Transverse colon (tissue), 4 donors: ENCODE data around the gene EPHA2. TPM values are rescaled to one million over a fixed set of nuclear protein-coding genes. Genes with fewer than 3 reads are reported as not detected.

Experiments
- DNase-seq: peaks from one replicate; pipeline ENCODE4 v3.0.0-alpha.2; 2019
- H3K27ac ChIP-seq, 4 donors: fragments of 200-600 bp; sonication (generic); 2 replicates each; pipeline ENCODE4 v1.5.1; 2016 to 2018; ENCODE audit warnings: inconsistent platforms in 4 of 4
- H3K27me3 ChIP-seq: fragments of 200-600 bp; sonication (generic); 2 replicates; pipeline ENCODE4 v1.5.1; 2017; ENCODE audit warnings: inconsistent platforms
- H3K36me3 ChIP-seq, 4 donors: fragments of 200-600 bp; sonication (generic); 2 replicates each; pipeline ENCODE4 v1.5.1; 2017 to 2019; ENCODE audit warnings: inconsistent platforms in 4 of 4
- H3K4me1 ChIP-seq, 4 donors: fragments of 200-600 bp; sonication (generic); 2 replicates each; pipeline ENCODE4 v1.5.1; 2017 to 2020; ENCODE audit warnings: inconsistent platforms in 4 of 4
- H3K4me3 ChIP-seq, 4 donors: fragments of 200-600 bp; sonication (generic); 1 replicate in 1 of 4; 2 replicates in 3 of 4; pipeline versions ENCODE4 v1.5.1 to v1.6.1; 2017 to 2019; ENCODE audit warnings: inconsistent platforms in 4 of 4
- H3K9me3 ChIP-seq, 2 donors: fragments of 200-600 bp; sonication (generic); 2 replicates each; pipeline ENCODE4 v1.5.1; 2017 to 2019; ENCODE audit warnings: inconsistent platforms in 2 of 2
- EP300 ChIP-seq: sonication (generic); formaldehyde crosslinking; IDR thresholded peaks from one replicate; pipeline ENCODE4 v1.6.1; 2017; ENCODE audit warnings: antibody characterized with exemption, low read depth
- POLR2A ChIP-seq: fragments of 450-650 bp; IDR thresholded peaks from one replicate; pipeline ENCODE4 v1.6.1; 2016; ENCODE audit warnings: antibody characterized with exemption, mild to moderate bottlenecking, moderate library complexity
- POLR2AphosphoS5 ChIP-seq, 3 donors: sonication (generic); formaldehyde crosslinking; IDR thresholded peaks; one replicate each; pipeline ENCODE4 v1.6.1; 2016; ENCODE audit warnings: antibody characterized with exemption in 3 of 3
- WGBS, 2 donors: methylation state at CpG; one replicate each; pipeline ENCODE4 v1.1.5; 2018; ENCODE audit warnings: low coverage in 1 of 2; 5-methylcytosine and 5-hydroxymethylcytosine counted together
- in situ Hi-C, 4 donors: fragments of 200-750 bp; cut with MboI; loops; one replicate each; pipeline versions ENCODE4 v1.15.0 to v1.15.1; 2017; ENCODE audit warnings: low sequenced_read_pairs in 3 of 4, low pct_ligation_motif_present in 1 of 4, low pct_unique_long_range_greater_than_20kb in 1 of 4
- intact Hi-C: fragments of 100-400 bp; cut with DNase I; formaldehyde crosslinking; loops from one replicate; pipeline ENCODE4 v1.15.1; 2023; ENCODE audit warnings: low total_unique reads
- total RNA-seq, 4 donors: library from RNA; depleted of rRNA; stranded (reverse); fragments of >200 nt; gene quantifications; one replicate each; pipeline ENCODE4 v1.1.0, GENCODE V29; 2016
- TF ChIP-seq, protein P1 (sequence below), 5 experiments: fragments of 200-600 bp in 3 of 5; fragments of 450-650 bp in 2 of 5; sonication (generic) in 3 of 5; IDR thresholded peaks; 1 replicate in 2 of 5; 2 replicates in 3 of 5; pipeline ENCODE4 v1.5.1; 2016 to 2017; ENCODE audit warnings: antibody characterized with exemption in 5 of 5, inconsistent platforms in 3 of 5, mild to moderate bottlenecking in 2 of 5, moderate library complexity in 1 of 5

Gene EPHA2
- total RNA-seq, 4 donors from 2014 or later = 2.6 to 68.8 (median 30.5) TPM

DNA sequence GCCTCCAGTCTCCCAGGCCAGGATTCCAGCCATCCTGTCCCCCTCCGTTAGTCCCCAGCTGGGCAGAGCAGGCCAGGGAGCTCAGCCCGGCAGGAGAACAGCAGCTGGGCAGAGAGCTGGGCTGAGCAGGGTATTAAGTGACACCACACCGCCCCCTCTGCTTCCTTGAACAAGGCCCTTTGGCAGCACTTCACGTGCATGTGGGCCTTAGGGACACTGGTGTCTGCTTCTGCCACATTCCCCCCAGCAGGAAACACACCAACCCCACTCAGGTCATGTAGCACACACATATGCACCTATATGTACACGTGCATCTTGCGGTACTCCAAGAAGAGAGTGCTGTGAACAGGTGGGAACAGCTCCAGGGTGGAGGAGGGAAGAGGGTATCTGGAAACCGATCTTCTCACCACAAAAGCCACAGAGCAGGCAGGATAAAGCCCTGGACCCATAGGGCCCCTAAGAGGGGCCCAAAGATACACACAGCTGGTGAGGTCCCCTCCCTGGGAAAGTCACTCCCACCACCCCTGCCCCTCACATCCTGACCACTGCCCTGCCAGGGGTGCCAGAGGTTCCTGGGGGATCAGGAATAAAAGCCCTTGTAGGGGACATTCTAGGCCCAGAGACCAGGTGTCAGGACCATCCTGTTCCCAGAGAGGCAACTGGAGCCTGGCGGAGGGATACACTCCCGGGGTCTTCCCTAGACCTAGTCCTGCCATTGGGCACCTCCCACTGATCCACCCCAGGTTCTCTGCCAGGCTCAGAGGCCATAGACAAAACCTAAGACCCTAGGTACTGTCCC is 4.5 kb downstream of the EPHA2 start:
- no peak overlapping the region for H3K4me3 ChIP-seq
- 60 to 73% methylated on average over 1 to 9 of the region's 9 CpGs for WGBS, 2 donors
- H3K9me3 ChIP-seq = no peaks in the 10 kb centered on the region
- H3K36me3 ChIP-seq = peaks cover 0 to 6% (median 0%) of the 10 kb centered on the region in 4 donors
- no peaks in the 10 kb centered on the region for H3K27me3 ChIP-seq
- no peak for TF ChIP-seq POLR2AphosphoS5 (IDR thresholded peaks at IDR 0.05)
- TF ChIP-seq POLR2A = no peak
- TF ChIP-seq, protein P1, sequence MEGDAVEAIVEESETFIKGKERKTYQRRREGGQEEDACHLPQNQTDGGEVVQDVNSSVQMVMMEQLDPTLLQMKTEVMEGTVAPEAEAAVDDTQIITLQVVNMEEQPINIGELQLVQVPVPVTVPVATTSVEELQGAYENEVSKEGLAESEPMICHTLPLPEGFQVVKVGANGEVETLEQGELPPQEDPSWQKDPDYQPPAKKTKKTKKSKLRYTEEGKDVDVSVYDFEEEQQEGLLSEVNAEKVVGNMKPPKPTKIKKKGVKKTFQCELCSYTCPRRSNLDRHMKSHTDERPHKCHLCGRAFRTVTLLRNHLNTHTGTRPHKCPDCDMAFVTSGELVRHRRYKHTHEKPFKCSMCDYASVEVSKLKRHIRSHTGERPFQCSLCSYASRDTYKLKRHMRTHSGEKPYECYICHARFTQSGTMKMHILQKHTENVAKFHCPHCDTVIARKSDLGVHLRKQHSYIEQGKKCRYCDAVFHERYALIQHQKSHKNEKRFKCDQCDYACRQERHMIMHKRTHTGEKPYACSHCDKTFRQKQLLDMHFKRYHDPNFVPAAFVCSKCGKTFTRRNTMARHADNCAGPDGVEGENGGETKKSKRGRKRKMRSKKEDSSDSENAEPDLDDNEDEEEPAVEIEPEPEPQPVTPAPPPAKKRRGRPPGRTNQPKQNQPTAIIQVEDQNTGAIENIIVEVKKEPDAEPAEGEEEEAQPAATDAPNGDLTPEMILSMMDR (IDR thresholded peaks at IDR 0.05) = no peak
- no peak for TF ChIP-seq EP300
- in situ Hi-C loops (no loop called here), intact Hi-C loops (no loop called here)
- peak overlapping the region in 2 of 4 donors; percentile 1 to 13 for H3K27ac ChIP-seq
- H3K4me1 ChIP-seq = peaks cover 21 to 57% (median 34%) of the 10 kb centered on the region in 4 donors
- DNase-seq = no peak

DNA sequence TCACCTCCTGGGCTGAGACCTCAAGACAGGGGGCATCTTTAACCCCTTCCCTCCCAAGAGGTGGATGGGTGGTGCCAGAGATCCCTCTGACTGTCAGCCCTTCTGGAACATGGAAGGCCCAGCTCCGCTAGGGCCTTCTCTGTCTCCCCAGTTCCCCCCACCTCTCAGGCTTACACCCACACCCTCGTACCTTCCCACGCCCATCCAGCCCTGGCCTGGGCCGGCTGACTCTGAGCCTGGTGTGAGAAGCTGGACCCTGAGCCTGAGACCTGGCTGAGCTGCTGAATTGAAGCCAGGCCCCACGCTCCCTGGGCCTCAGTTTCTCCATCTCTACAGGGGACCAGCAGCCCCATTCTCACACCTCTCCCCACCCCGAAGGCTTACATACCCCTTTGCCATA is 5.4 kb downstream of the EPHA2 start:
- Histone ChIP-seq H3K36me3 (peaks cover 0 to 6% (median 0%) of the 10 kb centered on the region in 4 donors), H3K27me3 (no peaks in the 10 kb centered on the region), H3K4me1 (peaks cover 20 to 59% (median 35%) of the 10 kb centered on the region in 4 donors), H3K27ac (no peak overlapping the region), H3K9me3 (no peaks in the 10 kb centered on the region), H3K4me3 (no peak overlapping the region)
- intact Hi-C loops = no loop called here
- no peak for TF ChIP-seq POLR2A
- TF ChIP-seq POLR2AphosphoS5 (IDR thresholded peaks at IDR 0.05) = no peak
- no peak for TF ChIP-seq EP300
- TF ChIP-seq, protein P1 (IDR thresholded peaks at IDR 0.05) = no peak
- in situ Hi-C loops = no loop called here
- DNase-seq = no peak
- WGBS, 2 donors = 81% methylated on average over 6 of the region's 6 CpGs; no CpG with 5 or more reads in 1 of the 2 donors

DNA sequence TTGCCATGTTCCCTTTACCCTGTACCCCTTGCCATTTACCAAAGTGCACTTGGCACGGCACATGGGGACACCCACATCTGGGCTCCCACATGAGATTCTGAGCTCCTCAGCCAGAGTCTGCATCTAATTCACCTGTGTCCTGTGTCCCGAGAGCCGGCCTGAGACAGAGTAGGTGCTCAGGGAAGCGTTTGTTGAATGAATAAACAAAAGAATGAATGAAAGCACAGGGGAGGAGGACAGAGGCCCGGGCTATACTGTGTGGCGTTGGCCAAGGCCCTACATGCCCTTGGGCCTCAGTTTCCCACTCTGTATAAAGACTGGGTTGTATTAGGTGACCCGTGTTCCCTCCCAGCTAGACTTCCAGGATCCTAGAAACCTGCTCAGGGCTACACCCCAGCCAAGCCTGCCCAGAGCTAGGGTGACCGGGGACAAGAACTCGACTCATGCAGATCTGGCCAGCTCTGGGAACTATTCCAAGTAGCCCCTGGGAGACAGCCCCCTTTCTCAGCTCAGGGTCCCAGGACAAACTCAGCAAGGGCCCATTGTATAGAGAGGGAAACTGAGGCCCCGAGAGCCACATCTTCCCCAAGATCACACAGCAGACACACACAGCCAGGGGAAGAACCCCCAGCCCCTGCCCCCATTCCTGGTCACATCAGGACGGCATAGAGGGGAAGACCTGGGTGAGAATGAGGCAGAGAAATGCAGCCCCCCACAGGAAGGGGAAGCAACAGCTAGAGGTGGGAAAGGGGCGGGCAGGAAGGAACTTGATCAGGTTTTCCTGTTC is 6.0 kb downstream of the EPHA2 start:
- H3K27me3 ChIP-seq = no peaks in the 10 kb centered on the region
- no peak for DNase-seq
- no peak overlapping the region for H3K4me3 ChIP-seq
- no peaks in the 10 kb centered on the region for H3K9me3 ChIP-seq
- H3K27ac ChIP-seq = no peak overlapping the region
- peaks cover 0 to 6% (median 0%) of the 10 kb centered on the region in 4 donors for H3K36me3 ChIP-seq
- TF ChIP-seq, protein P1 (IDR thresholded peaks at IDR 0.05) = no peak
- TF ChIP-seq POLR2AphosphoS5 (IDR thresholded peaks at IDR 0.05) = no peak
- TF ChIP-seq POLR2A = no peak
- TF ChIP-seq EP300 = no peak
- intact Hi-C loops (no loop called here), in situ Hi-C loops (no loop called here)
- 85% methylated on average over 12 of the region's 12 CpGs; no CpG with 5 or more reads in 1 of the 2 donors for WGBS, 2 donors
- H3K4me1 ChIP-seq = peaks cover 25 to 59% (median 38%) of the 10 kb centered on the region in 4 donors

DNA sequence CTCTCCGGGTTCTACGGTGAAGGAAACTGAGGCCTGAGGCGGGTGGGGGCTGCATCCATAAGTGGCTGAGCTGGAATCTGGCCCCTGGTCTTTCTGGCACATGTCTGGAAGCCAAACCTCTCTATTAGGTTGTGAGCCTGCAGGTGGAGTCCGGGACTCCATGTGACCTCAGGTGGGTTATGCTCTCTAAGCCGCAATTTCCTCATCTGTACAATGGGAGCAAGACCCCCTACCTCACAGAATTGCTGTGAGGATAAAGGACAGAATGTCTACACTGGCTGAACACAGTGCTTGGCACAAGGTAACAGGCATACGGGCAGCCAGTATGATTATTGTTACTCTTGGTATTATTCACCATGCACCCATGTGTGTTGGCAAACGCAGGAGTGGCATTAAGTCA is 6.7 kb downstream of the EPHA2 start:
- TF ChIP-seq, protein P1 (IDR thresholded peaks at IDR 0.05) = no peak
- TF ChIP-seq EP300 = no peak
- TF ChIP-seq POLR2A = no peak
- no peak for TF ChIP-seq POLR2AphosphoS5 (IDR thresholded peaks at IDR 0.05)
- intact Hi-C loops = no loop called here

More for the DNA sequence above, 6.7 kb downstream of the EPHA2 start:
- 83% methylated on average over 7 of the region's 7 CpGs; no CpG with 5 or more reads in 1 of the 2 donors for WGBS, 2 donors
- H3K4me1 ChIP-seq = peaks cover 30 to 60% (median 39%) of the 10 kb centered on the region in 4 donors
- H3K9me3 ChIP-seq = no peaks in the 10 kb centered on the region
- no peak overlapping the region for H3K4me3 ChIP-seq
- no peaks in the 10 kb centered on the region for H3K27me3 ChIP-seq
- H3K36me3 ChIP-seq = peaks cover 0 to 6% (median 0%) of the 10 kb centered on the region in 4 donors
- DNase-seq = no peak
- H3K27ac ChIP-seq = no peak overlapping the region
- in situ Hi-C loops = no loop called here
